Measurements from ENCODE around the gene CDKAL1. TPM values are rescaled to one million over a fixed set of nuclear protein-coding genes. Genes with fewer than 3 reads are reported as not detected.
A peak's percentile ranks its signal among the peaks of the same experiment; 100 is the strongest.

Gene CDKAL1
- total RNA-seq, 4 donors from 2014 or later: 13.5 to 21.2 (median 17.3) TPM

DNA sequence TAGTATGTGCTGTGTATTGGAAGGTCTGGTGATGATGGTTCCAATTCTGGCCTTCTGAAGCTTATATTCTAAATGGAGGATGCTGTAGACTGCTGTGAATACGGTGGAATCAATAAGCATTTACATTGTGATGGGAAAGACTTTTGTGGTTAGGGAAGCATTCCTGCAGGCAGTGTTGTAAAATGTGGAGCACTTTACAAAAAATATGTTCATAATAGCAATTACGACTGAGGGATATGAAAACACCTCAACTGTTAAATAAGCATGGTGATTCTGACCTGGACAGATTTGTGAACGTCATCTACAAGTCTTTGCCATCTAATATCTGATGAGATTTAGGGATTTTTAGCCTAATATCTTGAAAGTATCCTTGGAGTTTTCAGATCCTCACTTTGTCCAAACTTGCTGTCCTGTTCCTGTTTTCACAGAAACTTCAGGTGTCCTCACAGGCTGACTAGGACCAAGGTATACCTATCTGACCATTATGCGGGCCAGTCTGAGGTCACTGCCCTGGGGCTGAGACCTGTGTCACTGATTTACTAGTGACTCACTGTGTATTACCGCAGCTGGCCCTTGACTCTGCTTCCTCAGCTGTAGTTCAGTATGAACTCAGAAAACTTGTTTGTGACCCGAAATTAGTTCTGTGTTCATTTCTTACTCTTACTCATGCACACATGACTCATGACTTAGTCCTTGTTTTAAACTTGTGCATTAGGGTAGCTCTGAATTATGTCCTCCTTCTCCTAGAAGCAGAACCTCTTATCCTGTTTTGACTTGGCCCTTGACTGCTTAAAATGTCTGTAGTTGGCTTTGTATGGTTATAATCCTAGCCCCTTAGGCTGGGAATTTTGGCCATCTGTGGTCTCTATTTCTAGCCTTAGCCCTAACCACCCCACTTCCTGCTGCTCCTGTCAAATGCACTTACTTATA is 343.0 kb downstream of the CDKAL1 start:
- DNase-seq (ENCODE audit: low spot score in 2 of 2): peak in 1 of 2 donors; percentile 7
- H3K27ac ChIP-seq: peak overlapping the region in 1 of 4 donors; percentile 64
- no peaks in the 10 kb centered on the region for H3K36me3 ChIP-seq
- TF ChIP-seq EP300 (IDR thresholded peaks at IDR 0.05) (no peak), POLR2A (IDR thresholded peaks at IDR 0.05) (no peak), CTCF (IDR thresholded peaks at IDR 0.05) (no peak)
- no peaks in the 10 kb centered on the region for H3K9me3 ChIP-seq
- no peaks in the 10 kb centered on the region for H3K27me3 ChIP-seq
- no peak overlapping the region for H3K4me3 ChIP-seq
- H3K4me1 ChIP-seq: no peaks in the 10 kb centered on the region
- 68 to 78% methylated on average over 6 of the region's 6 CpGs for WGBS, 2 donors

- Histone ChIP-seq H3K27me3 (no peaks in the 10 kb centered on the region), H3K36me3 (no peaks in the 10 kb centered on the region), H3K9me3 (no peaks in the 10 kb centered on the region), H3K27ac (no peak overlapping the region), H3K4me1 (no peaks in the 10 kb centered on the region), H3K4me3 (no peak overlapping the region)
- no peak for TF ChIP-seq CTCF (IDR thresholded peaks at IDR 0.05)
- no peak for TF ChIP-seq POLR2A (IDR thresholded peaks at IDR 0.05)
- no peak for TF ChIP-seq EP300 (IDR thresholded peaks at IDR 0.05)
- no peak for DNase-seq (ENCODE audit: low spot score in 2 of 2)
- 92 to 98% methylated on average over 1 of the region's 1 CpG for WGBS, 2 donors
These were observed 344.9 kb downstream of the CDKAL1 start for GRCh38 chr6:20879121-20879520.

DNA sequence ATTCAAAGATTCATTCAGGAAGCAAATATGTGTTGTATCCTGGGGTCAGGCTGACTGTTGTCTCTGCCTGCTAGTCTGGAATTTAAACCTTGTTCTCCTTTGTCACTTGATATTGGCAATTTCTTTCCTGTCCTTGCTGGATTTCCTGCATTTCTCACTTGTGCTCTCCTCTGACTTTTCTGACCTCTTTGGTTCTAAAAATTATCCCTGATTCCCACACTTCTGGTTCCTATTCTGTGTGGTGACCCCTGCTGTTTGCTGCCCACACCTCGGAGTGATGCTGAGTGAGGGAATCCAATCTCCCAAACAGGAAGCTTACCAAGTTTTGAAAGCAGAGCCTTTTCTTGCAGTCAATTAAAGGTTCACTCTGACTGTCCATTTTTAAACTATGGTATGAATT is 345.3 kb downstream of the CDKAL1 start:
- Histone ChIP-seq H3K4me1 (no peaks in the 10 kb centered on the region), H3K27ac (no peak overlapping the region), H3K27me3 (no peaks in the 10 kb centered on the region), H3K4me3 (no peak overlapping the region), H3K9me3 (no peaks in the 10 kb centered on the region), H3K36me3 (no peaks in the 10 kb centered on the region)
- 39 to 52% methylated on average over 1 of the region's 1 CpG for WGBS, 2 donors
- TF ChIP-seq POLR2A (IDR thresholded peaks at IDR 0.05) (no peak), CTCF (IDR thresholded peaks at IDR 0.05) (no peak), EP300 (IDR thresholded peaks at IDR 0.05) (no peak)
- no peak for DNase-seq (ENCODE audit: low spot score in 2 of 2)

GRCh38 chr6:20881365-20881764 is 347.1 kb downstream of the CDKAL1 start:
- Histone ChIP-seq H3K27ac (no peak overlapping the region), H3K4me3 (no peak overlapping the region), H3K9me3 (peaks cover 0 to 12% (median 0%) of the 10 kb centered on the region in 4 donors), H3K36me3 (no peaks in the 10 kb centered on the region), H3K4me1 (no peaks in the 10 kb centered on the region), H3K27me3 (no peaks in the 10 kb centered on the region)
- 98 to 100% methylated on average over 1 of the region's 1 CpG for WGBS, 2 donors
- no peak for DNase-seq (ENCODE audit: low spot score in 2 of 2)
- TF ChIP-seq EP300 (IDR thresholded peaks at IDR 0.05): no peak
- no peak for TF ChIP-seq CTCF (IDR thresholded peaks at IDR 0.05)
- no peak for TF ChIP-seq POLR2A (IDR thresholded peaks at IDR 0.05)

GRCh38 chr6:20882014-20882413 is 347.8 kb downstream of the CDKAL1 start:
- DNase-seq (ENCODE audit: low spot score in 2 of 2): no peak
- no peak overlapping the region for H3K4me3 ChIP-seq
- H3K9me3 ChIP-seq: peaks cover 0 to 12% (median 0%) of the 10 kb centered on the region in 4 donors
- no peaks in the 10 kb centered on the region for H3K4me1 ChIP-seq
- no peak overlapping the region for H3K27ac ChIP-seq
- no peaks in the 10 kb centered on the region for H3K36me3 ChIP-seq
- no peak for TF ChIP-seq CTCF (IDR thresholded peaks at IDR 0.05)
- no peak for TF ChIP-seq POLR2A (IDR thresholded peaks at IDR 0.05)
- no peak for TF ChIP-seq EP300 (IDR thresholded peaks at IDR 0.05)
- no peaks in the 10 kb centered on the region for H3K27me3 ChIP-seq
- 86 to 88% methylated on average over 5 of the region's 5 CpGs for WGBS, 2 donors

All from tibial nerve (tissue), 4 donors.